ENCODE results near the gene SLC49A3.
"Not testable (repeated sequence)": the region's sequence is repeated elsewhere in the genome, so short reads cannot be mapped to it uniquely, and the experiment has no call there.

Gene SLC49A3

DNA sequence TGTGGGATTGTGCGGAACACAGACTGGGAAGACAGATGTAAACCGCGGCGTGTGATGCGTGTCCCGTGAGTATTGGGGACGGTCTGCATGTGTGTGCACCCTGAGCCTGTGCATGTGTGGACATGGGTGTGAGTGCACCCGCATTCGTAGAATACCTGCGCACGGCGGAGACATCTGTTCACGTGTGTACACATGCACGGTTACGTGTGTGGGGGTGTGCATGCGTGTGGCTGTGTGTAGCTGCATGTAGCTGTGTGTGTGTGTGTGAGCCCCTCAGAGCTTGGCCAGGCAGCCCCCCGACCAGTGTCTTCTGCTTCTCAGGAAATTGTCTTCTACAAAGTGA lies 34.5 kb downstream of the SLC49A3 start:
- DNase-seq (ENCODE audit: low spot score), result no peak

DNA sequence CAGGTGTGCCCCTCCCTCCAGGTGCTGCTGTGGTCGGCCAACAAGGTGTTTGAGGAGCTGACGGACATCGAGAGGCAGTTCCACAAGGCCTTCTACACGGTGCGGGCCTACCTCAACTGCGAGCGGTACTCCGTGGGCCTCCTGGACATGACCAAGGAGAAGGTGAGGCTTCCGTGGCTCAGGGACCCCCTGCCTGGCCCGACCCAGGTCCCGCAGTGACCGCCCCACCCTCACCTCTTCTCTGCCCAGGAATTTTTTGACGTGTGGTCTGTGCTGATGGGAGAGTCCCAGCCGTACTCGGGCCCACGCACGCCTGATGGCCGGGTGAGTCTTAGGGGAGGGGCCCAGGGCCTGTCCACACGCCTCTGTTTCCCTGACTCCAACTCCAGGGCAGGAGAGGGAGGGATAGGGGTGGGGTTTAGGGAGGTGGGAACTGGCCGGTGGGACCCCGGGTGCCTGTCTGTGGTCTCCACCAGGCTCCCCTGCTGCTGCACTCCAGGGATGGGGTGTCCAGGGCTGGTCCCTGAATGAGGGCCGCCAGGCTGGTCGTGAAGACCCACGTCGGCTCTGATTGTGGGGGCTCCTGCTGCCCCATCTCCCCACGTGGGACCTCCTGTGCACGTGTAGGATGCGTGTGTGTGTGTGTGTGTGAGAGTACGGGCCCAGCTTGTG lies 35.0 kb downstream of the SLC49A3 start:
- DNase-seq (ENCODE audit: low spot score), result no peak

DNA sequence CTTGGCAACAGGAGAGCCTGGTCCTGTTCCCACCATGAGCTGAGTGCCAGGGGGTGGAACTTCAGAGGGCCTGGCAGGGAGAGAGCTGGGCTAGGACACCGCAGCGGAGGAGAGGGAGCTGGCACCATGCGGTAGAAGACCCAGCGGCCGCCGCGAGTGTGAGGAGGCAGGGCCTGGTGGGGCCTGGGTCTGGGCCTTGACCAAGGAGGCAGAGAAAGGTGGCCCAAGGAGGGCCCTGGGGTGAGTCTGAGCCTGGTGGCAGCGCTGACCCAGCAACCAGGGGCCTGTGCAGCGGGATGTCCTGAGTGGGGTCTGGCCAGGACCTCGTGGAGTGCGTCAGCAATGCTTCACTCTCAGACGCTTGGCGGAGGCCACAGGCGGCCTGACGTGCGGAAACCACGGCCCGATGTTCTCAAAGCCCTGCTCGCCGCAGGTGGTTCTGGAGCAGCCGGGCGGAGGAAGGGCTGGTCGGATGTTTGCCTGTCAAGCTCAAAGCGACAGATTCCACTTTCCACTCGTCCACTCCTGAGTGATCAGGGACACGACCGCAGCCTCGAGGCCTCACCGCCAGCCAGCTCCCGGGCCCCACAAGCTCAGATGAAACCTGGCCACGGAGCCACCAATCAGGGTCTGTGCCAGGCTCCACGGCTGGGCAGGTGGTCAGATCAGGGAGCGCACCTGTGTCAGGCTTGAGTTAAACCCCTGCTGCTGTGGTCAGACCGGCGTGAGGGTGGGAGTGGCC lies 35.7 kb downstream of the SLC49A3 start:
- DNase-seq (ENCODE audit: low spot score), result no peak

DNA sequence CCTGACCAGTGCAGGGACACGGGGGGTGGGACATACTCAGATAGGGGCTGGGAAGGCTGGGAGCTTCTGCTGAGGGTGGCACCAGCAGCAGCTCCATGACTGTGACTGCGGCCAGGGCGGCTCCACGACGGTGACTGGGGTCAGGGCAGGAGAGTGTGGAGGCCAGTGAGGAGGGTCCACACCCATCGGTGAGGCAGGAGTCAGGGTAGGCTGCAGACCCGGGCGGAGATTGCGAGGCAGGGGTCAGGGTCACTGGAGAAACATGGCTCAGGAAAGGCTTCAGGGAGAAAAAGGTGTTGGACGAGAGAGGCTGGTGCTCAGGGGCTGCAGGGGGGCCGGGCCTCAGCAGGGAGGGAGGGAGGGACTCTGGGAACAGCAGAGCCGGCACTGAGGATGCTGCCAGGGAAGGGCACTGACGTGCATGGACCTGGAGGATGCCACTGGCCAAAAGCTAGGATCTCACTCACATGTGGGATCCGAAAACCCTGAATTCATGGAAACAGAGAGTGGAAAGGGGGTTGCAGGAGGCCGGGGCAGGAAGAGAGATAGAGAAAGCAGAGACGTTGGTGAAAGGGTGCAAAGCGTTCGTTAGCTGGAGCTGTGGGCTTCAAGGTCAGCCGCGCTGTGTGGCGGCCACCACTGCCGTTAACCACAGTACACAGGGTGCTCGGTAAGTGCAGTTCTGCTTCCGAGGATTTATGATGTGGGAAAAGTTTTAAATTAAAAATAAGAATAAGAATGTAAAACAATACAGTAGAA lies 36.9 kb downstream of the SLC49A3 start:
- no peak for DNase-seq (ENCODE audit: low spot score)

DNA sequence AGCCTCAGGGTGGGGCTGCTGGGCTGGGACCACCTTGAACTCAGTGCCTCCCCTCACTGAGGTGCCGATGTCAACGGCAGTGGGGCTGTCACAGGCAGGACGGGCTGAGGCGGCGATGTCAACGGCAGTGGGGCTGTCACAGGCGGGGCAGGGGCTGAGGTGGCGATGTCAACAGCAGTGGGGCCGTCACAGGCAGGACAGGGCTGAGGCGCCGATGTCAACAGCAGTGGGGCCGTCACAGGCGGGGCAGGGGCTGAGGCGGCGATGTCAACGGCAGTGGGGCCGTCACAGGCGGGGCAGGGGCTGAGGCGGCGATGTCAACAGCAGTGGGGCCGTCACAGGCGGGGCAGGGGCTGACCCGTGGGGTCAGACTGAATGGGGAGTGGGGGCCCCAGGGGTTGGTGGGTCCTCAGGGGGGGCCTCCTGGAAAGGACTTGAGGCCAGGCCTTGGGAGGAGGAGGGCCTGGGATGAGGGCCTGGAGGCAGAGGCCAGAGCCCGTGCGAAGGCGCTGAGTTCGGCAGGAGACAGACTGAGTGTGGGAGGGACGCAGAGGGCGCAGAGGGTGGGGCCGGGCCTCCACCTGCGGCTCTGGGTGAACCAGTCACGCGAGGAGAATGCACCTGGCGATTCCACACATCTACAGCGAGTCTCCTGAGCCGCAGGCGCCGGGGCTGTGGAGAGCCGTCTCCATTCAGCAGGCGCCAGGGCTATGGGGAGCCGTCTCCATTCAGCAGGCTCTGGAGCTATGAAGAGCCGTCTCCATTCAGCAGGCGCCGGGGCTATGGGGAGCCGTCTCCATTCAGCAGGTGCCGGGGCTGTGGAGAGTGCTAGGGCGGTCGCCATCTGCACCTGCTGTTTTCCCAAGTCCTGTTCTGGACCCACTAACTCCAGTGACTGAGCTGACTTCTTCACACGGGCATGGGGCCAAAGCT lies 37.7 kb downstream of the SLC49A3 start:
- no peak for DNase-seq (ENCODE audit: low spot score)

DNA sequence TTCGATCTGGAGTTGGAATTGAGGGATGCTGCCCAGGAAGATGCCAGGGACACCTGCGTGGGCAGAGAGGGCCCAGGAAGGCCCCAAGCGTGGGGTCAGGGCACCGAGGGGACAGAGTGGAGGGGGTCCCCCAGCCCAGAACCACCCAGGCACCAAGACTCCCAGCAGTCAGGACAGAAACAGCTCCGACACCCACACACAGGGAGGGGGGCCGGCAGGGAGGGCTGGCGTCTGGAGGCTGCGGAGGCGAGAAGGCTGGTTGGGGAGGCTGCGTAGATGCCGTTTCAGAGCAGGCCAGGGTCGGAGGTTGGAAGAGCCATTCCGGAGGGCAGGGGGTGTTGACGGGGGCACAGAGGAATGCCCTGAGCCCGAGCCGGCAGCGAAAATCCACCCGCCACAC lies 38.5 kb downstream of the SLC49A3 start:
- DNase-seq (ENCODE audit: low spot score), result no peak

DNA sequence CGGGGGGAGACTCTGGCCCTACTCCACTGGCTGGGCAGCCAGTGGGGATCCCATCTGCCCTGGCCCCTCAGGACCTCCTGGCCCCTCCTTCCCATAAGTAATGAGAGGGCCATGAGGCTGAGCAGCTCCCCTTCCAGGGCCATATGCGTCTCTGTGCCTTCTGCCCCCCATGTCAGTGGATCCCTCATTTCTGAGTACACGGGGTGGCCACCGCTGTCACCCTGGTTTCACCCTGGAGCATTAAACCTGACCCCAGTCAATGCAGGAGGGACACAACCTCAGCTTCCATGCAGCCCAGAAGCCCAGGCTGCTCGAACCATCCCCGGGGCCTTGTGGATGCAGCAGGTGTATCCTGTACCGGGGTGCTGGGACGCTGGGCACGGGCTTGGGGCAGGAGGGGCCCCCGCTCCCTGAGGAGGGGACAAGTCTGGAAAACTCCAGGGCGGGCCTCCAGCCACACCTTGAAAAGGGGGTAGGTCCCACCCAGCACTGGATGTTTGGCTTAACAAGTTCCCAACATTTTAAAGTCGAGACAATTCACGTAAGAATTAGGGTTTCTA lies 39.1 kb downstream of the SLC49A3 start:
- DNase-seq (ENCODE audit: low spot score), result no peak

DNA sequence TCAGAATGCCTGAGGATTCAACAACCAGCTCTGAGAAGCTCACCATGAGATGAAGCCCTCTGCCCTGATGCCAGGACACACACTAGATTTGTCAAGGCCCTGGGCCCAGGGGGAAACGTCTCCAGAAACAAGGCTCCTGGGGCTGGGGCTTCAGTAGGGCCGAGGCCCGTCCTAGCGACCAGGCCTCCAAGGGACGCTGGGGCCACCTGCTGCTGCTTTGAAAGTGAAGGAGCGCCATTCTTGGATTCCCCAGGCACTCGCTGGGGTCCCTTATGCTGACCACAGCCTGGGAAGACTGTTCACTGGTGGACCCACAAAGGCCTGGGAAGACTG lies 39.7 kb downstream of the SLC49A3 start:
- DNase-seq (ENCODE audit: low spot score), result no peak

DNA sequence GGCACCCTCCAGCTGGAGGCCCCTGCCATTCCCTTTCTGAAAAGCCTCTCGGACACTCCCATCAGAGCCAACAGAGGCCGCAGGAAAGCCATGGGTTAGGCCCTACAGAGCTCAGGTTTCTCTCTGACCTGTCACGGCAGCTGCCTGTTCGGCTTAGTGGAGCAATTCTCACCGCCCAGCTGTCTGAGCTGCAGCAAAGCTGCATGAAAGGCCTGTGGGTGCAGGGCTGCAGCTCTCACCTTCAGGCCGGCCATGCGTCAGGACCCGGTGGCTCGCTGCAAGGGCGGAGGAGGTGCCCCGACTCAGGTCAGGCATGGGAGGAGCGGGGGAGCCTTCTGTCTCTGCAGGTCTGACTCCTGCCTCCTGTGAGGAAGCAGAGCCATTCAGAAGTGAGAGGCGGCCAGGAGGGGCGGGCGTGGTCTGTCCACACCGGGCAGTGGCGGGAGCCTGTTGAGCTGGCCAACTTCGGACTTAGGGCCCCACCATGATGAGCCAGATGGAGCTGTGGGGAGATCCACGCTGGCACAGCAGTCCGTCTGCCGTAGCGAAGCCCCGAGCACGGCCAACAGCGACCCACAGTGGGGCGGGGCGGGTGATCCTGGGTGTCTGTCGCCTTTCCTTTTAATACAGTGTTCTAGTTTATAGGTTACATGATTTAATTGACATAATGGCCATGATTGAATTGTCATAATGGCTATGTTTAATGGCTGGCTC lies 40.2 kb downstream of the SLC49A3 start:
- DNase-seq (ENCODE audit: low spot score), result no peak

DNA sequence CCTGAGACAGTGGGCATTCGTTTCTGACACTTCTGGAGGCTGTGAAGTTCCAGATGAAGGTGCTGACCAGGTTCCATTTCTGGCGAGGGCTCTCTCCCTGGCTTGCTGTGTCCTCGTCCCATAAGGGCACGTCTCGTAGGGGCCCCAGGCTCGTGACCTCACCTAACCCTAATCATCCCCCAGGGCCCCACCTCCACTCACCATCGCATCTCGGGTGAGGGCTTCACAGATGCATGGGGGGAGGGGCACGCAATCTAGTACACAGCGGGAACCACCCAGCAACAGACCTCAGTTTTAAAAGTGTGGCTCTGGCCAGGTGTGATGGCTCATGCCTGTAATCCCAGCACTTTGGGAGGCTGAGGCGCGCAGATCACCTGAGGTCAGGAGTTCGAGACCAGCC lies 41.5 kb downstream of the SLC49A3 start:
- DNase-seq (ENCODE audit: low spot score), result no peak

DNA sequence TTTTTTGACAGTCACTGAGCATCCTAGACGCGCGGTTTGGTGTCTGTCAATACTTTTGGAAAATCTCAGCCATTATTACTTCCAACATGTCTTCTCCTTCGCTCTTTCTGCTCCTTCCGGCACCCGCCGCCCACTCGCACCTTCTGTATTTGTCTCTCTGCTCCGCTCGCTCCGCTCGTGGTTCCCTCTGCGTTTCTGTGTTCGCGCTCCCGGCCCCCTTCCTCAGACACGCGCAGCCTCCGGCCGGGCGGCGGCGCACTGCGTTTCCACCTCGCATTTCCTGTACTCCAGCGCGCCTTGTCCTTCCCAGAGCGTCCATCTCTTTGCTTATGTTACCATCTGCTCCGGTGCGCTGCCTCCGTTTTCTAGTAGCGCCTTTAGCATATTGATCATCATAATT lies 42.5 kb downstream of the SLC49A3 start:
- DNase-seq (ENCODE audit: low spot score), result no peak

DNA sequence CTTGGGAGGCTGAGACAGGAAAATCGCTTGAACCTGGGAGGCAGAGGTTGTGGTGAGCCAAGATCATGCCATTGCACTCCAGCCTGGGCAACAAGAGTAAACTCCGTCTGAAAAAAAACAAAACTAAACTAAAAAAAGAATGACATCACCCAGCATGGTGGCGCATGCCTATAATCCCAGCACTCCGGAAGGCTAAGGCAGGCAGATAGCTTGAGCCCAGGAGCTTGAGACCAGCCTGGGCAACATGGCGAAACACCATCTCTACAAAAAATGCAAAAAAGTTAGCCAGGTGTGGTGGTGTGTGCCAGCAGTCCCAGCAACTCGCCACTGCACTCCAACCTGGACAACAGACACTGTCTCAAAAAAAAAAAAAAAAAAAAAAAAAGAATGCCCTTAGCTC lies 46.6 kb downstream of the SLC49A3 start:
- not testable (repeated sequence) for DNase-seq (ENCODE audit: low spot score)

DNA sequence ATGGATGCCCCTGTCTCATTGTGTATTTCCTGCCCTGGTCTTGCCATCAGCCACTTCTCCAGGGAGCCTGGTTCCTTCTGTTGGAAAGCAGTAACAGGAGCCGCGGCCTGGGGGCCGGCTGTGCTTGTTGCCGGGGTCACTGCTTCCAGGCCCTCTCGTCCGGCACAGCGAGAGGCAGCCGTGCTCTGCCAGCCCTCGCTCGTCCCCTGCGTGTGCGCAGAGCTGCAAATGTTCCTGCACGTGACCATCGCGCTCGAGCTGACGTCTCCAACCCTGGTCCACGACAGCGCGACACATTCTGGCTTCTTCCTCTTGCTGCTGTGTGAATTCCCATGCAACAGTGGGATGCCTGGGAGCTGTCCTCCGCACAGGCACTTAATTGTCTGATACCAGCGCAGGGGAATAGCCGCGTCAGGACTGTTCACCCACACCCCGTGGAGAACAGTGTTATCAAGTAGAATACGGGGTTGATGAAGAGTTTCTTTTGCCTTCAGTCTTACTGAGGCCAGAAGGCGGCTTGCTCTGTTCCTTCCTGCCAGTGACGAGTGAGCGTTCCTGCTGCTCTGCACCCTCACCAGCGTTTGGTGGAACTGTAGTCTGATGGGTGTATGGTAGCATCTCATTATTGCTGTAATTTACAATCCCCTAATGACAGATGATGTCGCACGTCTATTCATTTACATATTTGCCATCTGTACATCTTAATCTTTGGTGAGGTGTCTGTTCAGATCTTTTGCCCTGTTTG lies 51.2 kb downstream of the SLC49A3 start:
- peak; percentile 79 for DNase-seq (ENCODE audit: low spot score)

DNA sequence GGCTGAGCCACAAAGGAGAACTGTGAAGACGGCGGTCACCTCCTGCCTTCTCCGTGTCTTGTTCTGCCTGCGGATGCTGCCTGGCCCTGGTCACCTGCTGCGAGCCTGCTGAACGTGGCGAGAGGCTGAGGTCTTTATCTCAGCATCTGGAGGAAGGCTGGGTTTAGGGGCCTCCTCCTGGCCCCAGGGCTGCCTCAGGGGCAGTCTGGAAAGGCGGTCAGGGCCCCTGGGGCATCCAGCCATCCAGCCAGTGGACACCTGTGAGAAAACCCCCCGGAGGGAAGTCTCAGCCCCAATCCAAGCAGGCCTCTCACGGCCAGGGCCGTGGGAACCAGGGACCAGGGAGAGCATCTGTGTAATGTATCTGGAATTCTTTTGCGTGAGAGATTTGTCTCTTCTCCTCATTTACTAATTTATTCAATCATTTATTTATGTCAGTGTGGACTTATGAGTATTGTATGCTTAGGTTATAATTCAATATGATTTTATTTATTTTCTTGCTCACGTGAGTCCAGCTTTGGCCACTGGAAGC lies 52.3 kb downstream of the SLC49A3 start:
- no peak for DNase-seq (ENCODE audit: low spot score)

DNA sequence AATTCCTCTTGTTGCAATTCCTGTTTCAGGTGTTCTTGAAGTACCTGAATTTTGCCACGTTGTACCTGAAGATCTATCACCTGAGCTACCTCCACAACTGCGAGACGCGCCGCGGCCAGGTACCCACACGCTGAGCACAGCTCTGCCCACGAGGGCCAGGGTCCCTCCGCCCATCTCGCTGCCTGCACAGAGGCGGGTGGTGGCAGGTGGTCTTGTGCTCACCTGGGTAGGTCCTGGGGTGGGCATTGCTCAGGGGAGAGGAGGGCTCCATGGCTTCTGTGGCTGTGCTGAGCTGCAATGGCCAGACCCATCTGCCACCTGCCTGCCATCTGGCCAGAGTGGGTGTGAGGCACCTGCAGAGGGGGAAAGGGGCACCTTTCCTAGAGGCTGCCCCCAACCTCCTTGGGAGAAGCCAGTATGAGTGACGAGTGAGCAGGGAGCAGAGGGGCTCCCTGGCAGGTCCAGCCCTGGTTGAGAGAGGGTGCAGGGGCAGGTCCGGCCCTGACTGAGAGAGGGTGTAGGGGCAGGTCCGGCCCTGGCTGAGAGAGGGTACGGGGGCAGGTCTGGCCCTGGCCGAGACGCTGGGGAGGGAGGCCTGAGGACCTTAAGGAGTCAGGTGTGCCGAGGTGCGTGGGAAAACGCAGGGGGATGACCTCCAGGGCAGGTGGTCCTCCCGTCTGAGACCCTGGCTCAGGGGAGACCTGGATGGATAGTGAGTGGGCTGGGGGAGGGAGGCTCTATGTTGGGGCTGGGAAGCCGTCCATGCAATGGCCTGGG lies 52.9 kb downstream of the SLC49A3 start:
- DNase-seq (ENCODE audit: low spot score), result no peak

DNA sequence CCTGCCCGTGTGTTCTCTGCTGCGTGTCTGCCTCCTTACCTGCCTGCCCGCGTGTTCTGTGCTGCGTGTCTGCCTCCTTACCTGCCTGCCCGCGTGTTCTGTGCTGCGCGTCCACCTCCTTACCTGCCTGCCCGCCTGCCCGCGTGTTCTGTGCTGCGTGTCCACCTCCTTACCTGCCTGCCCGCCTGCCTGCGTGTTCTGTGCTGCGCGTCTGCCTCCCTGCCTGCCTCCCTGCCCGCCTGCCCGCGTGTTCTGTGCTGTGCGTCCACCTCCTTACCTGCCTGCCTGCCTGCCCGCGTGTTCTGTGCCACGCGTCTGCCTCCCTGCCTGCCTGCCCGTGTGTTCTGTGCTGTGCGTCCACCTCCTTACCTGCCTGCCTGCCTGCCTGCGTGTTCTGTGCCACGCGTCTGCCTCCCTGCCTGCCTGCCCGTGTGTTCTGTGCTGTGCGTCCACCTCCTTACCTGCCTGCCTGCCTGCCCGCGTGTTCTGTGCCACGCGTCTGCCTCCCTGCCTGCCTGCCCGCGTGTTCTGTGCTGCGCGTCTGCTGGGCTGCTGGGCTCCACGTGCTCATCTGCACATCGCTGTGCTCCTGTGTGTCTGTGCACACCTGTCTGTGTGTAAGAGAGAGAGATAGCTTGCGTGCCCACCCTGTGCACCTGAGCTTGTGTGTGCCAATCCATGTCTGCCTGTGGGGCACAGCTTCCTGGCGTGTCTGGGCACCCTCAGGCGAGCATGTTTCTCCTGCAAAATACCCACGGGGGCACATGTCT lies 53.7 kb downstream of the SLC49A3 start:
- not testable (repeated sequence) for DNase-seq (ENCODE audit: low spot score)

DNA sequence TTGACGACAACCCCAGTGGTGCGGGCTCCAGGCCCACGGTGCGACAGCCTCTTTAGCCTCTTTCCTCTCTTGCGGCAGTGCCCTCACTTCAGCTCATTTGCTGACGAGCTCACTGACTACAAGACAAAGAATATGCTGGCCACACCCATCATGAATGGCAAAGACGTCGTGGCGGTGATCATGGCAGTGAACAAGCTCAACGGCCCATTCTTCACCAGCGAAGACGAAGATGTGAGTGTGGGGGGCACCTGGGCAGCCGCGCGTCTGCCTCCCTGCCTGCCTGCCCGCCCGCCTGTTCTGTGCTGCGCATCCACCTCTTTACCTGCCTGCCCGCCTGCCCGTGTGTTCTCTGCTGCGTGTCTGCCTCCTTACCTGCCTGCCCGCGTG lies 54.4 kb downstream of the SLC49A3 start:
- no peak for DNase-seq (ENCODE audit: low spot score)

DNA sequence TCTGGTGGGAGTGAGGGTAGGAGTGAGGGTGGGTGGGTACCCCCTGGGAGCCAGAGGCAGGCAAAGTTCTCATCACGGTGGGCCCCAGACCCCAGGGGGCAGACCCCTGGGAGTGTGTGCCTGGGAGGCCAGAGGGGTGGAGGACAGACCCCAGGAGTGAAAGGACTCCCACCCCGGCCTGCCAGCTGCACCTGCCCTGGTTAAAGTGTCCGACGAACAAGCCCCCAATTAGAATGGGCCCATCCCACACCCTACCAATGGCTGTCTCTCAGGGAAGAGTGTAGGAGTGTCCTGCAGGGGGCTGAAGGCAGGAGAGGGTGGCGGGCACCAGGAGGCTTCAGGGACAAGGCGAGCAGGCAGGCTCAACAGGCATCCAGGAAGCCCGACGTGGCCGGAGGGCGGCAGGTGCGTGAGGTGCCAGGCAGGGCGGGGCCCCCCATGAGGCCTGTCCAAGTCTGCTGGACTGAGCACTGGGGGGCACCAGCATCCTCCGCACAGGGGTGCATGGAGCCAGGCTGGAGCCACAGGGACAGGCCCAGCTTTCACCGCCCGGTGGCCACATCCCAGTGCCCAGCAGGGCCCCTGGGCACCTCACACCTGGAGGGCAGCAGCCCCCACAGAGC lies 54.9 kb downstream of the SLC49A3 start:
- no peak for DNase-seq (ENCODE audit: low spot score)

Data from cerebellar cortex (tissue), 1 donor.